Measurements from ENCODE around the gene AJM1. TPM values are rescaled to one million over a fixed set of nuclear protein-coding genes. Genes with fewer than 3 reads are reported as not detected.

The AJM1 gene
- total RNA-seq, 1 experiment from 2014 or later, result 1.8 TPM

- Histone ChIP-seq H3K79me1 (ENCODE audit: insufficient read depth, low read depth, low read length, poor library complexity, severe bottlenecking) (peaks cover 4% of the 10 kb centered on the region), H3T11ph (ENCODE audit: low read length) (no peak overlapping the region), H3K14ac (ENCODE audit: insufficient read depth, low read length) (no peak overlapping the region), H3K27me3 (ENCODE audit: insufficient read depth, low read length) (no peaks in the 10 kb centered on the region), H4K5ac (ENCODE audit: insufficient read length, low read depth, low read length) (no peak overlapping the region), H2BK5ac (ENCODE audit: insufficient read length, low read length) (no peak overlapping the region), H3K27ac (ENCODE audit: insufficient read length, low read depth, low read length) (no peak overlapping the region), H4K91ac (ENCODE audit: insufficient read length, low read depth, low read length) (no peak overlapping the region), H3K18ac (ENCODE audit: insufficient read length, low read depth, low read length) (no peak overlapping the region), H2BK15ac (ENCODE audit: low read depth, low read length) (no peak overlapping the region), H3K56ac (ENCODE audit: insufficient read length, low read depth, low read length) (no peak overlapping the region), H3K23ac (ENCODE audit: insufficient read length, low read depth, low read length) (no peak overlapping the region), H3K4ac (ENCODE audit: low read depth, low read length) (no peak overlapping the region), H2BK20ac (ENCODE audit: low read depth, low read length, poor library complexity, severe bottlenecking) (no peak overlapping the region), H2BK120ac (ENCODE audit: low read depth, low read length, poor library complexity, severe bottlenecking) (no peak overlapping the region), H3K9ac (ENCODE audit: extremely low read depth, insufficient read length, low read length) (no peak overlapping the region), H4K8ac (replicated peaks; ENCODE audit: insufficient read length, low read depth, low read length) (no peak overlapping the region), H2BK12ac (ENCODE audit: insufficient read length, low read depth, low read length) (no peak overlapping the region), H4K20me1 (ENCODE audit: control insufficient read depth, insufficient read depth, insufficient read length) (no peaks in the 10 kb centered on the region), H2AFZ (ENCODE audit: low read length) (no peak overlapping the region), H3K4me2 (ENCODE audit: insufficient read depth, insufficient read length, low read length) (no peak overlapping the region), H3K23me2 (ENCODE audit: insufficient read length, low read depth, low read length, poor library complexity, severe bottlenecking) (peaks cover 10% of the 10 kb centered on the region), H3K79me2 (ENCODE audit: insufficient read depth, low read length) (peaks cover 4% of the 10 kb centered on the region; the same call in 1 of the 2 replicates), H3K9me3 (ENCODE audit: control insufficient read depth, low read depth, low read length) (no peaks in the 10 kb centered on the region), H3K4me1 (ENCODE audit: insufficient read depth, low read length) (peaks cover 3% of the 10 kb centered on the region), H2AK5ac (ENCODE audit: insufficient read length, low read length) (no peak overlapping the region)
- Mint-ChIP-seq H3K27ac (no peak overlapping the region; a peak in 1 of 7 replicates), H3K9me3 (no peaks in the 10 kb centered on the region), H3K36me3 (ENCODE audit: insufficient read depth in 1 of 3, low read depth in 3 of 3) (peaks cover 10 to 35% (median 29%) of the 10 kb centered on the region in 3 experiments; a peak in 6 of 7 replicates), H3K4me1 (peaks cover 7 to 23% of the 10 kb centered on the region in 2 experiments), H3K4me3 (no peak overlapping the region), H3K27me3 (ENCODE audit: low read depth) (no peaks in the 10 kb centered on the region)
- no CpG with 5 or more reads among the region's 30 CpGs for WGBS (ENCODE audit: extremely low coverage, insufficient read length, low lambda C conversion rate)
- DNase-seq, result no peak
- TF ChIP-seq CTCF (conservative IDR thresholded peaks at IDR 0.05), result no peak
Measured at GRCh38 chr9:136823136-136824046, 18.9 kb upstream of the AJM1 start.
